HepG2 (cell line): ENCODE measurements around the gene GPR152. TPM values are rescaled to one million over a fixed set of nuclear protein-coding genes. Genes with fewer than 3 reads are reported as not detected.

ENCODE experiments used
- BCL3 ChIP-seq: sonication (generic); formaldehyde crosslinking; IDR thresholded peaks from 2 replicates; pipeline ENCODE4 v1.5.1; 2020; ENCODE audit warnings: mild to moderate bottlenecking, missing genetic modification reagents, moderate library complexity
- EEA1 ChIP-seq: sonication (generic); formaldehyde crosslinking; IDR thresholded peaks from 2 replicates; pipeline ENCODE4 v1.5.1; 2020; ENCODE audit warnings: mild to moderate bottlenecking, missing genetic modification reagents, borderline replicate concordance
- ZBTB40 ChIP-seq, 2 experiments: fragments of 450-650 bp in 1 of 2; sonication (generic) in 1 of 2; formaldehyde crosslinking in 1 of 2; IDR thresholded peaks; 2 replicates each; pipeline versions ENCODE4 v1.6.1 to v1.8.0; 2016 to 2022; ENCODE audit warnings: antibody characterized with exemption in 1 of 2, mild to moderate bottlenecking in 1 of 2, missing genetic modification reagents in 1 of 2
- polyA plus RNA-seq, 8 experiments: library from polyadenylated mRNA; depleted of rRNA in 3 of 8; stranded (reverse) in 7 of 8; unstranded in 1 of 8; fragments of >200 nt; fragmentation: Illumina TruSeq in 4 of 8; extraction: Trizol in 4 of 8; gene quantifications; 2 replicates each; pipeline versions ENCODE4 v1.2.1 to v1.2.3, GENCODE V29; 2011 to 2016; ENCODE audit warnings: low read depth in 4 of 8, missing spikeins in 1 of 8, mixed read lengths in 1 of 8; ENCODE audit not compliant: insufficient read depth in 1 of 8
- total RNA-seq, 5 experiments: library from RNA; depleted of rRNA; stranded (reverse); fragments of >200 nt; fragmentation: Illumina TruSeq; extraction: Trizol; gene quantifications; 2 replicates each; pipeline ENCODE4 v1.2.3, GENCODE V29; 2016; ENCODE audit warnings: low read depth in 1 of 5

GPR152 gene
- total and polyA plus RNA-seq, 2 of the 13 experiments (the other 11 are each of a cell fraction or from before 2014, with no cell fraction given): not detected

GRCh38 chr11:67469508-67469811 is 16.9 kb upstream of the GPR152 start (continued):
- TF ChIP-seq EEA1 (CRISPR knock-in tag): no peak
- no peak for TF ChIP-seq BCL3 (CRISPR knock-in tag)
- TF ChIP-seq ZBTB40 (IDR thresholded peaks at IDR 0.05): no peak
- 0 out of 2 replicates have a peak, but pooled peaks have one; percentile 18 for TF ChIP-seq ZBTB40 (CRISPR knock-in tag; IDR thresholded peaks at IDR 0.05)
